ENCODE measurements around the gene GORASP1.

The GORASP1 gene

DNA sequence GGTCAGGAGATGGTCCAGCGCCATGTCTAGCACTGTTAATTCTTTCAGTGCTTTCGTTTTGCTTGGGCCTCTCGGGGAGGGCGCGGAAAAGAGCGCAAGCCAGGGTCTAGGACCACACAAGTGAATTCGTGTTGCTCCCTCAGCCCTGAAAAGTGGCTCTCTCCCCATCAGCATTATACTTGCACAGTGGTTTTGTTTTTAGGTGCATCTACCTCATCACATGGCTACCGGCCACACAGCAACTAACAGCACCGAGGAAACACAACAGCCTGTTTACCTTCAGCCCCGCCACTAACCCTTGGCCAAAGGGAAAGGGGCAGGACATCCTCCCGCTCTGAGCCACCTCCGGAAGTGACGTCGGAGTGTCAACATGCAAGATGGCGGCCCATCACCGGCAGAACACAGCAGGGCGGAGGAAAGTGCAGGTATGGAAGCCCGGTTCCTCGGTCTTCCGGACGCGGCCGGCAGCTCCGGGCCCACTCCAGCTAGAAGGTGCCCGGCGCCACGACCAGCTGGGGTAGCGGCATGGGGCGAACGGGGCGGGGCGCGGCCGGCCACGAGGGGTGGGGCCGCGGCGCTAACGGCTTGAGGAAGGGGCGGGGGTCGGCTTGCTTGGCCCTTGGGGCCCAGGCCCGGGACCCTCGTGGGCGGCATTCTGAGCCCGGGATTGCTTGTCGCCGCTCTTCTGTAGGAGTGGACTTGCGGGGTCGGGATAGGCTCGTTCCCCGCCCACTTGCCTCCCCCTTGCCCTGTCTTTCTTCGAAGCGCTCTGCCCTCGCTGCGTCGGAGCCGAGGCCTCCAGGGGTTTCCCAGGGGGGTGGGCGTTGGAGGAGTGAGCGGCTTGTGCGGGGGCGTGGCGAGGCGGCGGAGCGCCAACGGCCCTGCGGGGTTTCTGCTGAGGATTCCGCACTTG lies 55.5 kb downstream of the GORASP1 start, which contains the start of the genes SCN11A and WDR48:
Gene SCN11A (minus strand): TSS at position 296 of the 913 bp plus-strand sequence. CDS start 101,582 bp downstream, outside the sequence.
Gene WDR48 (plus strand): TSS at position 368 of the 913 bp plus-strand sequence. CDS start 10 bp downstream, at position 378.
- WGBS, 2 donors (ENCODE audit: extremely low coverage in 2 of 2, insufficient read length in 2 of 2, insufficient replicate concordance in 1 of 2): no CpG with 5 or more reads among the region's 68 CpGs
- H3K79me1 ChIP-seq (ENCODE audit: low read depth, low read length): no peaks in the 10 kb centered on the region
- no peaks in the 10 kb centered on the region for H3K36me3 ChIP-seq (replicated peaks in 1 of 2; ENCODE audit: control insufficient read depth in 2 of 2, insufficient read depth in 2 of 2, low read length in 2 of 2)
- peak within 1 kb of the TSS; percentile 93 for H3K27ac ChIP-seq (replicated peaks; ENCODE audit: low read length)
- peak within 1 kb of the TSS; percentile 91 for H3K9ac ChIP-seq (ENCODE audit: low read depth, low read length, poor library complexity)
- no peak within 1 kb of the TSS for H4K8ac ChIP-seq (ENCODE audit: low read depth, low read length)
- H3K18ac ChIP-seq (ENCODE audit: low read length): peak within 1 kb of the TSS; percentile 89
- peak within 1 kb of the TSS; percentile 47 for H2BK5ac ChIP-seq (ENCODE audit: low read length)
- peak within 1 kb of the TSS; percentile 90 for H3K23ac ChIP-seq (ENCODE audit: low read depth, low read length, poor library complexity)
- H3K14ac ChIP-seq (ENCODE audit: low read length): no peak within 1 kb of the TSS
- peaks cover 2 to 11% of the 10 kb centered on the region in 2 donors for H3K4me1 ChIP-seq (ENCODE audit: control insufficient read depth in 2 of 2, insufficient read depth in 1 of 2, low read depth in 1 of 2, low read length in 2 of 2)
- H2BK15ac ChIP-seq (ENCODE audit: low read length): peak within 1 kb of the TSS; percentile 69
- H2AK5ac ChIP-seq (ENCODE audit: low read depth, low read length): no peak within 1 kb of the TSS
- H2BK120ac ChIP-seq (ENCODE audit: low read depth, low read length): no peak within 1 kb of the TSS
- peak within 1 kb of the TSS; percentile 94 for H2AFZ ChIP-seq (ENCODE audit: low read length)
- DNase-seq (ENCODE audit: low spot score): peak; percentile 89
- H3K4me3 ChIP-seq (ENCODE audit: low read length in 2 of 2): peak within 1 kb of the TSS; percentile 61 to 84
- no peak within 1 kb of the TSS for H3K4ac ChIP-seq (ENCODE audit: low read length)
- H2BK12ac ChIP-seq (ENCODE audit: low read length): no peak within 1 kb of the TSS
- H4K91ac ChIP-seq (ENCODE audit: low read depth, low read length, poor library complexity): peak within 1 kb of the TSS; percentile 14
- H3K27me3 ChIP-seq (ENCODE audit: control insufficient read depth in 3 of 3, insufficient read depth in 3 of 3, low read depth in 1 of 3, low read length in 3 of 3): no peaks in the 10 kb centered on the region
- no peaks in the 10 kb centered on the region for H3K9me3 ChIP-seq (replicated peaks in 1 of 2; ENCODE audit: control insufficient read depth in 2 of 2, insufficient read depth in 1 of 2, low read depth in 1 of 2, low read length in 2 of 2)
- peak within 1 kb of the TSS; percentile 67 for H3K4me2 ChIP-seq (ENCODE audit: insufficient read depth, low read length, poor library complexity, severe bottlenecking)

DNA sequence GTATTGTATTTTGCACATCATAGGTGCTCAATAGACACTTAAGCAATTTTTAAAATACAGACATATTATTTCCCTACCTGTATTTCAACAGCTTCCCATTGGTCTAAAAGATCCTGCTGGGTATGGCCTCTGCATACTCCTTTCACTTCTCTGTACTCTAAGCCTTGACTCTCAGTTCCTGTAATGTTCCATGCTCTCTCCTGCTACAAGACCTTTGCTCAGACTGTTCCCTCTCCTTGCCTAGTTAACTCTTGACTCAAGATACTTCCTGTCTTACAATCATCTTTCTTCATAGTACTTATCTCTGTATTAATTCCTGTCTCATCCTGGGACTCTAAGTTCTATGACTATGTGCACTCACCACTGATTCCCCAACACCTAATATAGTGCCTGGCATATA lies 57.4 kb downstream of the GORASP1 start:
- Histone ChIP-seq H3K4me1 (ENCODE audit: control insufficient read depth in 2 of 2, insufficient read depth in 1 of 2, low read depth in 1 of 2, low read length in 2 of 2) (peaks cover 2 to 6% of the 10 kb centered on the region in 2 donors), H2AK5ac (ENCODE audit: low read depth, low read length) (no peak overlapping the region), H3K27ac (replicated peaks; ENCODE audit: low read length) (no peak overlapping the region), H3K4me2 (ENCODE audit: insufficient read depth, low read length, poor library complexity, severe bottlenecking) (no peak overlapping the region), H2BK15ac (ENCODE audit: low read length) (no peak overlapping the region), H3K9ac (ENCODE audit: low read depth, low read length, poor library complexity) (no peak overlapping the region), H3K14ac (ENCODE audit: low read length) (no peak overlapping the region), H3K4me3 (ENCODE audit: low read length in 2 of 2) (no peak overlapping the region), H2BK5ac (ENCODE audit: low read length) (no peak overlapping the region), H3K36me3 (replicated peaks in 1 of 2; ENCODE audit: control insufficient read depth in 2 of 2, insufficient read depth in 2 of 2, low read length in 2 of 2) (no peaks in the 10 kb centered on the region), H3K4ac (ENCODE audit: low read length) (no peak overlapping the region), H3K79me1 (ENCODE audit: low read depth, low read length) (no peaks in the 10 kb centered on the region), H3K27me3 (ENCODE audit: control insufficient read depth in 3 of 3, insufficient read depth in 3 of 3, low read depth in 1 of 3, low read length in 3 of 3) (no peaks in the 10 kb centered on the region), H3K23ac (ENCODE audit: low read depth, low read length, poor library complexity) (no peak overlapping the region), H4K8ac (ENCODE audit: low read depth, low read length) (no peak overlapping the region), H2BK120ac (ENCODE audit: low read depth, low read length) (no peak overlapping the region), H4K91ac (ENCODE audit: low read depth, low read length, poor library complexity) (no peak overlapping the region), H3K9me3 (replicated peaks in 1 of 2; ENCODE audit: control insufficient read depth in 2 of 2, insufficient read depth in 1 of 2, low read depth in 1 of 2, low read length in 2 of 2) (no peaks in the 10 kb centered on the region), H2BK12ac (ENCODE audit: low read length) (no peak overlapping the region), H2AFZ (ENCODE audit: low read length) (no peak overlapping the region), H3K18ac (ENCODE audit: low read length) (no peak overlapping the region)
- DNase-seq (ENCODE audit: low spot score): no peak

All from neuronal stem cell (in vitro differentiated cells).